ENCODE measurements around the gene TMEM131.

DNA sequence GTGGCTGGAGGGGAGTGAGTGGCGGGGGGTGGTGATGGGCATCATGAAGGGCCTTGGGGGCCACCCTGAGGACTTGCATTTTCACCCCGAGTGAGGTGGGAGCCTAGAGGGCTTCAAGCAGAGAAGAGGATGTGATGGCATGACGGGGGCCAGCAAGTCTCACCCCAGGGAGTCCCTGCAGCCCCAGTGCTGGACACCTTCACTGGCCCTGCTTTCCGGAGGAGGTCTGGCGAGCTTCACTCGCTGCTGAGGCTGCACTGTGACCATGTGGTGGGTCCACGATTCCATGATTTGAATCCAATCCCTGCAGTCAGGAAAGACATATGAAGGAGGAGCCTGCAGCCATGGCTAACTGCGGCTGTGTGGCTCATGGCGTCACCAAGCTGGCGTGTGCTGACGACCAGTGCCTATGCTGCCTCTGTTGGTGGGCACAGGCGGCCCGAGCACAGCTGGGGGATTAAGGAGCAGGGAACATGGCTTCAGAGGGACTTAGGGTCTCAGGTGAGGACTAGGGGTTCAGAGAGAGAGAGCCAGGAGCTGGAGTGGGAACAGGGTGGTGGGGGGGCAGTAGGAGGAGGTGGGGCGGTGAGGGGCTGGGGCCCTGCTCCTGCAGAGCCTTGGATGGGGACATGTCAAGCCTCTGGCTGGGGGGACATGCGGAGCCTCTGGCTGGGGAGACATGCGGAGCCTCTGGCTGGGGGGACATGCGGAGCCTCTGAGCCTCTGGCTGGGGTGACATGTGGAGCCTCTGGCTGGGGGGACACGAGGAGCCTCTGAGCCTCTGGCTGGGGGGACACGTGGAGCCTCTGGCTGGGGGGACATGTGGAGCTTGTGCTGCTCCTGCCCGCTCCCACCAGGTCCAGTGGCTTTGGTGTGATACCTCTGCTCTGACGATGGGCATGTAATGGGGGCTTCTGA lies 278.8 kb downstream of the TMEM131 start:
- TF ChIP-seq, protein P1, sequence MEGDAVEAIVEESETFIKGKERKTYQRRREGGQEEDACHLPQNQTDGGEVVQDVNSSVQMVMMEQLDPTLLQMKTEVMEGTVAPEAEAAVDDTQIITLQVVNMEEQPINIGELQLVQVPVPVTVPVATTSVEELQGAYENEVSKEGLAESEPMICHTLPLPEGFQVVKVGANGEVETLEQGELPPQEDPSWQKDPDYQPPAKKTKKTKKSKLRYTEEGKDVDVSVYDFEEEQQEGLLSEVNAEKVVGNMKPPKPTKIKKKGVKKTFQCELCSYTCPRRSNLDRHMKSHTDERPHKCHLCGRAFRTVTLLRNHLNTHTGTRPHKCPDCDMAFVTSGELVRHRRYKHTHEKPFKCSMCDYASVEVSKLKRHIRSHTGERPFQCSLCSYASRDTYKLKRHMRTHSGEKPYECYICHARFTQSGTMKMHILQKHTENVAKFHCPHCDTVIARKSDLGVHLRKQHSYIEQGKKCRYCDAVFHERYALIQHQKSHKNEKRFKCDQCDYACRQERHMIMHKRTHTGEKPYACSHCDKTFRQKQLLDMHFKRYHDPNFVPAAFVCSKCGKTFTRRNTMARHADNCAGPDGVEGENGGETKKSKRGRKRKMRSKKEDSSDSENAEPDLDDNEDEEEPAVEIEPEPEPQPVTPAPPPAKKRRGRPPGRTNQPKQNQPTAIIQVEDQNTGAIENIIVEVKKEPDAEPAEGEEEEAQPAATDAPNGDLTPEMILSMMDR (conservative IDR thresholded peaks at IDR 0.05), result no peak
- TF ChIP-seq EZH2 (IDR thresholded peaks at IDR 0.05; ENCODE audit: low read depth), result no peak

Data from PC-9 (cell line).